Bone marrow (tissue), 2 donors: ENCODE data around the gene DSE.

Source experiments
- DNase-seq, 2 donors: peaks; one replicate each; lab custom pipeline; 2025; lab: John Stamatoyannopoulos, UW

DSE gene

GRCh38 chr6:116387374-116387773 lies 16.6 kb downstream of the DSE start:
- no peak for DNase-seq

- DNase-seq, result no peak
Measured at GRCh38 chr6:116388924-116389323, 18.2 kb downstream of the DSE start.

GRCh38 chr6:116389357-116389756 lies 18.6 kb downstream of the DSE start:
- DNase-seq, result no peak

GRCh38 chr6:116390581-116390980 lies 19.8 kb downstream of the DSE start:
- peak in 1 of 2 donors; percentile 39 for DNase-seq

- DNase-seq, result peak in 1 of 2 donors; percentile 54
Measured at GRCh38 chr6:116392132-116393013, 21.6 kb downstream of the DSE start.

- DNase-seq, result no peak
Measured at GRCh38 chr6:116393430-116393829, 22.7 kb downstream of the DSE start.

GRCh38 chr6:116395647-116396046 lies 24.9 kb downstream of the DSE start:
- peak in 1 of 2 donors; percentile 26 for DNase-seq

GRCh38 chr6:116396441-116396840 lies 25.7 kb downstream of the DSE start:
- DNase-seq, result no peak

- DNase-seq, result no peak
Measured at GRCh38 chr6:116397914-116398313, 27.2 kb downstream of the DSE start.

- DNase-seq, result no peak
Measured at GRCh38 chr6:116398316-116399010, 27.7 kb downstream of the DSE start.

GRCh38 chr6:116399287-116399686 lies 28.5 kb downstream of the DSE start:
- DNase-seq, result no peak

- no peak for DNase-seq
Measured at GRCh38 chr6:116400328-116400727, 29.6 kb downstream of the DSE start.

GRCh38 chr6:116402108-116402937 lies 31.6 kb downstream of the DSE start:
- no peak for DNase-seq

- no peak for DNase-seq
Measured at GRCh38 chr6:116403205-116403604, 32.5 kb downstream of the DSE start.

- no peak for DNase-seq
Measured at GRCh38 chr6:116404696-116405095, 33.9 kb downstream of the DSE start.

- DNase-seq, result no peak
Measured at GRCh38 chr6:116405138-116405537, 34.4 kb downstream of the DSE start.

- no peak for DNase-seq
Measured at GRCh38 chr6:116405652-116406356, 35.1 kb downstream of the DSE start.

GRCh38 chr6:116406678-116407345 lies 36.1 kb downstream of the DSE start:
- DNase-seq, result no peak

- no peak for DNase-seq
Measured at GRCh38 chr6:116408491-116408890, 37.7 kb downstream of the DSE start.

- peak in 1 of 2 donors; percentile 69 for DNase-seq
Measured at GRCh38 chr6:116409756-116410155, 39.0 kb downstream of the DSE start.

GRCh38 chr6:116411284-116411623 lies 40.5 kb downstream of the DSE start:
- peak in 1 of 2 donors; percentile 43 for DNase-seq
